GM21367 (cell line): Measurements from ENCODE around the gene ALG10B.
"Not testable (repeated sequence)": the region's sequence is repeated elsewhere in the genome, so short reads cannot be mapped to it uniquely, and the experiment has no call there.

Experiments used
- ATAC-seq: cut with Tn5 transposase; IDR thresholded peaks from one replicate; pipeline ENCODE4 v1.9.1; 2021; ENCODE audit not compliant: unreplicated experiment

The ALG10B gene

GRCh38 chr12:38316391-38317129, at the start of gene ALG10B:
ALG10B (plus strand) TSS chr12:38316774; CDS start chr12:38316894, 120 bp downstream.
- ATAC-seq: peak; percentile 100

GRCh38 chr12:38268612-38269011, 48.0 kb upstream of the ALG10B start:
- ATAC-seq: no peak

- no peak for ATAC-seq
These were observed 46.7 kb upstream of the ALG10B start for GRCh38 chr12:38269897-38270296.

GRCh38 chr12:38279756-38280155, 36.8 kb upstream of the ALG10B start:
- ATAC-seq: no peak

GRCh38 chr12:38282886-38283285, 33.7 kb upstream of the ALG10B start:
- no peak for ATAC-seq

DNA sequence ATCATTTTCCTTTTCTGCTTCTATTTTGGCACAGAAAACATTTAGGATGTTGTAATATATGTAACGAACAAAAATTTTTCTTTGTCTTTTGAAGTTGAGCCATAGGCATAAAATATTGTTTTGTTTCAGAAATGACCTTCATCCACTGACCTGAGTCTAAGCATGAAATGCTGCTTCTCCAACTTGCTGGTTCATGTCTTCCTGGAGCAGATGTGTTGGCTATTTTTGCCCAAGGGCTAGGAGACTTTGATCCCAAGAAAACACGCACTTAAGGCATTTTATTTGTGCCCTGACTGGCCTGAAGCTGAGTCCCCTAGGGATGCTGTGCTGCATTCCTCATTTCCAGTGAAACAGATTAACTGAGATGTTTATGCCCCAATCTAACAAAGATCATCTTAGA, 27.2 kb upstream of the ALG10B start:
- no peak for ATAC-seq

DNA sequence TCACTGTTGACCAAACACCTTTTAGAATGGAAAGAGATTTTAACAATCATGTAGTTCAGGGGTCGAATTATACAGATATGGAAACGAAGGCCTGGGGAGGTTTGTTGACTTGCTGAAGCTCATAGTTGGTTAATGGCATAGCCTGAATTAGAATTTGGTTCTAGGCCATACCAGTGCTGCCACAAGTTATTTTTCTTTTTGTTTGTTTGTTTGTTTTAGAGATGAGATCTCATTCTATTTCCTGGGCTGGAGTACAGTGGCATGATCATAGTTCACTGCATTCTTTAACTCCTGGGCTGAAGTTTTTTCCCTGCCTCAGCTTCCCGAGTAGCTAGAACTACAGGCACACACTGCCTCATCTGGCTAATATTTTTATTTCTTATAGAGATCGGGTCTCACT, 25.4 kb upstream of the ALG10B start:
- ATAC-seq: no peak

- not testable (repeated sequence) for ATAC-seq
These were observed 13.6 kb upstream of the ALG10B start for GRCh38 chr12:38302972-38303371.

DNA sequence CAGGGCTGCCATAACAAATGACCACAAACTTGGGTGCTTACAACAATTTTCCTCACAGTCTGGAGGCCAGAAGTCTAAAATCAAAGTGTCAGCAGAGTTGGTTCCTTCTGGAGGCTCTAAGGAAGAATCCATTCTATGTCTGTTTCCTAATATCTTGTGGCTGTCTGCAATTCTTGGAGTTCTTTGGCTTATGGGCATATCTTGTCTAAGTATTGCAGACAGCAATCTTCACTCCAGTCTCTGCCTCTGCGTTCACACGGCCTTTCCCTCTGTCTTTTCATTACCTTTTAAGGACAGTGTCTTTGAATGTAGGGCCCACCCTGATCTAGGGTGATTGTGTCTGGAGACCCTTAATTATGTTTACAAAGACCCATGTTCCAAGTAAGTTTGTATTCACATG, 5.4 kb downstream of the ALG10B start:
- not testable (repeated sequence) for ATAC-seq

DNA sequence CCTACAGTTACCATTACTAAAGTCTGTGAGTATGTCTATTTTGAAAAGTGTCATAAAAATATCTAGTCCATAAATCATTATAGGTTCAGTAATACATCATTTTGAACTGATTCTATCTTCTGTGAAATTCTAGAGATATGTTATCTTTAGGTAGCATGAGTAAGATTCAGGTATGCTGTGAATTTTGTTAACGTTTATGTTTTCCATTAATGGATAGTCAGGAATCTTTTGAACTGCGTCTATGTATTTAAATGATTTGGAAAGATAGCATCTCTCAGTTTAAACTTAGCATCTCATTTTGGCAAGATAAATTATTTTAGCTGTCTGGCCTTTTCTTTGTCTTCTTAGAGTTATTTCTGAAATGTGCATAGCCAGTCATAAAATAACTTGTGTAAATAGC, 8.3 kb downstream of the ALG10B start:
- ATAC-seq: no peak

- no peak for ATAC-seq
These were observed 10.8 kb downstream of the ALG10B start for GRCh38 chr12:38327356-38327755.

GRCh38 chr12:38328306-38328895, 11.8 kb downstream of the ALG10B start:
- ATAC-seq: peak; percentile 54

GRCh38 chr12:38330414-38330813, 13.8 kb downstream of the ALG10B start:
- not testable (repeated sequence) for ATAC-seq

DNA sequence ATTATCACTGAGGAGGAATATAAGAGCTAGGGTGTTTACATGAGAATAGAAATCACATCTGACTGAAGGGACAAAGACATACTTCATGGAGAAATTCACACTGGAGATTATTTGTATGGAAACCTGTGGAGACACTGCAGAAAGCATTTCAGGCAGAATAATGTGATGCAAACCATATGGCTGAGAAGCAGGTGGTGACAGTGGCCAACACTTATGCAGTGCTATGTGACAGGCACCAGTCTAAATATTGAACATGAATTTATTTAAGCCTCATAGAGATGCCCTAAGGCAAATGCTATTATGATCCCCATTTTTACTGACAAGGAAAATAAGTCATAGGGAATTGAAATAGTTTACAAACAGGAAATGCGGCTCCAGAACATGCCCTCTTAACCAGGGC, 16.2 kb downstream of the ALG10B start:
- no peak for ATAC-seq

DNA sequence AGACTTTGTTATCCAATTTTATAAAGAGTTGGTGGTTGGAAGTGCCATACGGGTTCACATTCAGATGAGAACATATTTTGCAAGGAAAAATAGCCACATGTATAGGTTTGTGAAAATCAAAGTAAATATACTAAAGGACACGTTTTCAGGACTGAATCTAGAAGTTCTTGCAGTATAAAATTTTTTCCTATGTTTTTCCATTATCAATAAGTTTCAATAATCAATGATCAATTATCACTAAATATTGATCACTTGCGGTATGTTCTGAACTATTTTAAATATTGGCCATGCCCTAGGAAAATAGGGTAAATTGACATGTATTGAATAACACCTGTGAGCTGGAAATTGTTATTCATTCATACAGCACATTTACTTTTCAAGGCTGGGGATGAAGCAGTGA, 25.9 kb downstream of the ALG10B start:
- no peak for ATAC-seq

GRCh38 chr12:38343256-38343655, 26.7 kb downstream of the ALG10B start:
- not testable (repeated sequence) for ATAC-seq

- not testable (repeated sequence) for ATAC-seq
These were observed 27.3 kb downstream of the ALG10B start for GRCh38 chr12:38343916-38344315.

- ATAC-seq: peak; percentile 100
These were observed 34.0 kb downstream of the ALG10B start for GRCh38 chr12:38350342-38351174.

DNA sequence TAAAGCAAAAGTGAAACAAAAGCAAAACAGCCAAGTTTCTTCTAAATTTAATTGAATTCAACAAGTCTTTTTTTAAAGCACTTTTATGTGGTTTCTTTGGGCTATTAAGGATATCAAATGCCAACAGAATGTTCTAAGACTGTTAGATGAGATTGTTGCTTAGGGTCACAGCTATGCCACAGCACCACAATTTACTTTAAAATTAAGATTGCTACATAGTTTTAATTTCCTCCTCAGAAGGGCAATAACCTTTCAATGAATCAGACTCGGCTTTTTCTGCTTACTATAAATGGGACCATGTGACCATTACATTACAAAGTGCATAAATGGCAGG, 34.6 kb downstream of the ALG10B start:
- not testable (repeated sequence) for ATAC-seq

- ATAC-seq: no peak
These were observed 50.9 kb downstream of the ALG10B start for GRCh38 chr12:38367506-38367905.

- ATAC-seq: no peak
These were observed 53.7 kb downstream of the ALG10B start for GRCh38 chr12:38370311-38370710.

- no peak for ATAC-seq
These were observed 57.2 kb downstream of the ALG10B start for GRCh38 chr12:38373784-38374183.
